HepG2 (cell line): ENCODE measurements around the gene GAL3ST2. TPM values are rescaled to one million over a fixed set of nuclear protein-coding genes. Genes with fewer than 3 reads are reported as not detected.

Experiments
- AHR ChIP-seq: IDR thresholded peaks from 2 replicates; pipeline ENCODE4 v1.6.1; 2018; ENCODE audit warnings: missing genetic modification reagents, missing compliant biosample characterization
- ATF4 ChIP-seq, 2 experiments: fragments of 450-650 bp in 1 of 2; sonication (generic) in 1 of 2; formaldehyde crosslinking; IDR thresholded peaks; 2 replicates each; pipeline versions ENCODE4 v1.5.0 to v1.8.0; 2020 to 2022; ENCODE audit warnings: mild to moderate bottlenecking in 1 of 2, missing genetic modification reagents in 1 of 2
- ATRX ChIP-seq: sonication (generic); formaldehyde crosslinking; IDR thresholded peaks from 2 replicates; pipeline ENCODE4 v1.4.0; 2020; ENCODE audit warnings: missing genetic modification reagents, borderline replicate concordance
- HBP1 ChIP-seq: IDR thresholded peaks from 2 replicates; pipeline ENCODE4 v1.6.1; 2016; ENCODE audit warnings: low read depth, control low read depth
- HMGA1 ChIP-seq: sonication (generic); formaldehyde crosslinking; conservative IDR thresholded peaks from 2 replicates; pipeline ENCODE4 v1.4.0; 2020; ENCODE audit warnings: missing genetic modification reagents
- HNF4G ChIP-seq, 2 experiments: sonication (generic) in 1 of 2; formaldehyde crosslinking in 1 of 2; IDR thresholded peaks; 2 replicates each; pipeline versions ENCODE4 v1.4.0 to v1.6.1; 2011 to 2020; ENCODE audit warnings: borderline replicate concordance in 2 of 2, low read depth in 2 of 2, mild to moderate bottlenecking in 2 of 2, low read length in 1 of 2, missing genetic modification reagents in 1 of 2, moderate library complexity in 1 of 2
- HNRNPL ChIP-seq: fragments of 200-400 bp; formaldehyde crosslinking; IDR thresholded peaks from 2 replicates; pipeline ENCODE4 v1.6.1; 2017; ENCODE audit warnings: mild to moderate bottlenecking, low read depth, low read length
- HNRNPUL1 ChIP-seq: fragments of 200-400 bp; formaldehyde crosslinking; IDR thresholded peaks from 2 replicates; pipeline ENCODE4 v1.6.1; 2017; ENCODE audit warnings: low read depth, mild to moderate bottlenecking, low read length, moderate library complexity
- MAFK ChIP-seq, 2 experiments: IDR thresholded peaks in 1 of 2; conservative IDR thresholded peaks in 1 of 2; 2 replicates each; pipeline ENCODE4 v1.6.1; 2011; ENCODE audit warnings: improper control_type of control experiment in 2 of 2, low read length in 2 of 2
- MEF2D ChIP-seq: sonication (generic); formaldehyde crosslinking; IDR thresholded peaks from 2 replicates; pipeline ENCODE4 v1.5.1; 2020; ENCODE audit warnings: mild to moderate bottlenecking, missing genetic modification reagents
- NFE2L1 ChIP-seq: sonication (generic); formaldehyde crosslinking; IDR thresholded peaks from 2 replicates; pipeline ENCODE4 v1.4.0; 2020; ENCODE audit warnings: missing genetic modification reagents, mild to moderate bottlenecking, borderline replicate concordance
- NFKB2 ChIP-seq: sonication (generic); formaldehyde crosslinking; IDR thresholded peaks from 2 replicates; pipeline ENCODE4 v1.4.0; 2020; ENCODE audit warnings: missing genetic modification reagents, borderline replicate concordance
- SRSF1 ChIP-seq: fragments of 200-400 bp; formaldehyde crosslinking; optimal IDR thresholded peaks from 2 replicates; pipeline ENCODE3; 2017; ENCODE audit warnings: mild to moderate bottlenecking, low read depth, low read length, moderate library complexity
- TOE1 ChIP-seq: sonication (generic); formaldehyde crosslinking; IDR thresholded peaks from 2 replicates; pipeline ENCODE4 v1.4.0; 2020; ENCODE audit warnings: mild to moderate bottlenecking, missing genetic modification reagents
- TP53 ChIP-seq: sonication (generic); formaldehyde crosslinking; conservative IDR thresholded peaks from 2 replicates; pipeline ENCODE4 v1.4.0; 2020; ENCODE audit warnings: missing genetic modification reagents
- ZNF143 ChIP-seq: sonication (generic); formaldehyde crosslinking; IDR thresholded peaks from 2 replicates; pipeline ENCODE4 v1.4.0; 2020; ENCODE audit warnings: missing genetic modification reagents
- ZNF282 ChIP-seq: fragments of 450-650 bp; IDR thresholded peaks from 2 replicates; pipeline ENCODE4 v1.6.1; 2018; ENCODE audit not compliant: partially characterized antibody
- ZNF326 ChIP-seq: sonication (generic); formaldehyde crosslinking; IDR thresholded peaks from 2 replicates; pipeline ENCODE4 v1.4.0; 2020; ENCODE audit warnings: missing genetic modification reagents, borderline replicate concordance
- ZNF672 ChIP-seq: sonication (generic); formaldehyde crosslinking; IDR thresholded peaks from 2 replicates; pipeline ENCODE4 v1.8.1; 2022; ENCODE audit warnings: missing genetic modification reagents
- ZNF703 ChIP-seq: sonication (generic); formaldehyde crosslinking; IDR thresholded peaks from 2 replicates; pipeline ENCODE4 v1.5.1; 2020; ENCODE audit warnings: missing genetic modification reagents, mild to moderate bottlenecking, moderate library complexity, borderline replicate concordance
- ZNF781 ChIP-seq: sonication (generic); formaldehyde crosslinking; IDR thresholded peaks from 2 replicates; pipeline ENCODE4 v1.5.1; 2020; ENCODE audit warnings: borderline replicate concordance, mild to moderate bottlenecking, missing genetic modification reagents; ENCODE audit errors: not compliant biosample characterization
- ZNF788 ChIP-seq: sonication (generic); formaldehyde crosslinking; IDR thresholded peaks from 2 replicates; pipeline ENCODE4 v1.5.0; 2020; ENCODE audit warnings: mild to moderate bottlenecking, missing genetic modification reagents, borderline replicate concordance
- ZNF879 ChIP-seq: sonication (generic); formaldehyde crosslinking; IDR thresholded peaks from 2 replicates; pipeline ENCODE4 v1.8.1; 2023; ENCODE audit warnings: missing genetic modification reagents
- polyA plus RNA-seq, 8 experiments: library from polyadenylated mRNA; depleted of rRNA in 3 of 8; stranded (reverse) in 7 of 8; unstranded in 1 of 8; fragments of >200 nt; fragmentation: Illumina TruSeq in 4 of 8; extraction: Trizol in 4 of 8; gene quantifications; 2 replicates each; pipeline versions ENCODE4 v1.2.1 to v1.2.3, GENCODE V29; 2011 to 2016; ENCODE audit warnings: low read depth in 4 of 8, missing spikeins in 1 of 8, mixed read lengths in 1 of 8; ENCODE audit not compliant: insufficient read depth in 1 of 8
- total RNA-seq, 5 experiments: library from RNA; depleted of rRNA; stranded (reverse); fragments of >200 nt; fragmentation: Illumina TruSeq; extraction: Trizol; gene quantifications; 2 replicates each; pipeline ENCODE4 v1.2.3, GENCODE V29; 2016; ENCODE audit warnings: low read depth in 1 of 5
- TF ChIP-seq, protein P1 (sequence below): sonication (generic); formaldehyde crosslinking; IDR thresholded peaks from 2 replicates; pipeline ENCODE4 v1.4.0; 2020; ENCODE audit warnings: missing genetic modification reagents
- TF ChIP-seq, protein P2 (sequence below): sonication (generic); formaldehyde crosslinking; IDR thresholded peaks from 2 replicates; pipeline ENCODE4 v1.8.0; 2022; ENCODE audit warnings: mild to moderate bottlenecking, missing genetic modification reagents, moderate library complexity

Gene GAL3ST2
- total and polyA plus RNA-seq, 2 of the 13 experiments (the other 11 are each of a cell fraction or from before 2014, with no cell fraction given): 0.17 to 0.20 TPM

- TF ChIP-seq ZNF326: no peak
- peak; percentile 97 for TF ChIP-seq ZNF781 (CRISPR knock-in tag)
- TF ChIP-seq NFE2L1 (CRISPR knock-in tag): peak; percentile 91; the same call in 1 of the 2 replicates
- no peak for TF ChIP-seq ZNF788 (CRISPR knock-in tag)
- peak; percentile 18; the same call in 1 of the 2 replicates for TF ChIP-seq ZNF703 (CRISPR knock-in tag)
- TF ChIP-seq HNF4G (IDR thresholded peaks at IDR 0.05; ENCODE audit: borderline replicate concordance, low read depth, low read length): peak; percentile 42; the same call in 1 of the 2 replicates
- TF ChIP-seq HNF4G (CRISPR knock-in tag; IDR thresholded peaks at IDR 0.05; ENCODE audit: borderline replicate concordance, low read depth): no peak
- TF ChIP-seq ZNF879: peak; percentile 97
- no peak for TF ChIP-seq MAFK (conservative IDR thresholded peaks at IDR 0.05 in 1 of 2, IDR thresholded peaks at IDR 0.05 in 1 of 2; ENCODE audit: low read length in 2 of 2)
- TF ChIP-seq SRSF1: no peak
- TF ChIP-seq, protein P1, sequence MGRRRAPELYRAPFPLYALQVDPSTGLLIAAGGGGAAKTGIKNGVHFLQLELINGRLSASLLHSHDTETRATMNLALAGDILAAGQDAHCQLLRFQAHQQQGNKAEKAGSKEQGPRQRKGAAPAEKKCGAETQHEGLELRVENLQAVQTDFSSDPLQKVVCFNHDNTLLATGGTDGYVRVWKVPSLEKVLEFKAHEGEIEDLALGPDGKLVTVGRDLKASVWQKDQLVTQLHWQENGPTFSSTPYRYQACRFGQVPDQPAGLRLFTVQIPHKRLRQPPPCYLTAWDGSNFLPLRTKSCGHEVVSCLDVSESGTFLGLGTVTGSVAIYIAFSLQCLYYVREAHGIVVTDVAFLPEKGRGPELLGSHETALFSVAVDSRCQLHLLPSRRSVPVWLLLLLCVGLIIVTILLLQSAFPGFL (CRISPR knock-in tag): 0 out of 2 replicates have a peak, but pooled peaks have one; percentile 59
- TF ChIP-seq ATF4 (CRISPR knock-in tag; IDR thresholded peaks at IDR 0.05): peak; percentile 12 to 99; a peak in 3 of 4 replicates
- TF ChIP-seq ZNF143 (CRISPR knock-in tag): no peak
- no peak for TF ChIP-seq NFKB2 (CRISPR knock-in tag)
- 0 out of 2 replicates have a peak, but pooled peaks have one; percentile 65 for TF ChIP-seq TP53
- TF ChIP-seq, protein P2, sequence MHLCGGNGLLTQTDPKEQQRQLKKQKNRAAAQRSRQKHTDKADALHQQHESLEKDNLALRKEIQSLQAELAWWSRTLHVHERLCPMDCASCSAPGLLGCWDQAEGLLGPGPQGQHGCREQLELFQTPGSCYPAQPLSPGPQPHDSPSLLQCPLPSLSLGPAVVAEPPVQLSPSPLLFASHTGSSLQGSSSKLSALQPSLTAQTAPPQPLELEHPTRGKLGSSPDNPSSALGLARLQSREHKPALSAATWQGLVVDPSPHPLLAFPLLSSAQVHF (CRISPR knock-in tag): peak; percentile 88; the same call in 1 of the 2 replicates
- TF ChIP-seq TOE1 (CRISPR knock-in tag): no peak
- TF ChIP-seq MEF2D (CRISPR knock-in tag): peak; percentile 89; the same call in 1 of the 2 replicates
- no peak for TF ChIP-seq HNRNPUL1
- no peak for TF ChIP-seq ZNF282
- no peak for TF ChIP-seq HBP1 (CRISPR knock-in tag)
- no peak for TF ChIP-seq ATRX (CRISPR knock-in tag)
- TF ChIP-seq AHR (CRISPR knock-in tag): peak; percentile 31
- TF ChIP-seq HMGA1 (CRISPR knock-in tag): no peak
- no peak for TF ChIP-seq ZNF672 (CRISPR knock-in tag)
- TF ChIP-seq HNRNPL: peak; percentile 21; the same call in 1 of the 2 replicates
Observed at GRCh38 chr2:241771286-241772062, 5.1 kb upstream of the GAL3ST2 start (continued).
